OCI-M2 (cell line): ENCODE results near the gene EPX.

Experiments used
- DNase-seq: peaks from one replicate; lab custom pipeline; 2025; ENCODE audit not compliant: unreplicated experiment; lab: John Stamatoyannopoulos, UW

EPX gene

DNA sequence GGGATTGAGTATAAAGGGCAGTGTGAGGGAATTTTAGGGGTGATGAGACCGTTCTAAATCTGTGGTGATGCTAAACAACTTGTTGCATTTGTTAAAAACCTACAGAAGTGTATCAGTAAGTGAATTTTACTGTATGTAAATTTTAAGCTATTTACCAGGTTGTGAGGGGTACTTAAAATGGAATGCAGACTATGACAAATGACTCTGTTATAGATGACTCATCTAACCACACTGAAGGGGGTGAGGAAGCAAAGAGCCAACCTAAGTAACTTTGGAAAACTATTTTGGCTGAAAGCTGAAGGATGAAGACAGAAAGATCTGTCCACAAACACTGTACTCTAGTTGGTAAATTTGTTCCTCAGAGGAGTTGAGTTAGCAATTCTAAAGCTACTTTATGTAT lies 31.8 kb downstream of the EPX start:
- no peak for DNase-seq

DNA sequence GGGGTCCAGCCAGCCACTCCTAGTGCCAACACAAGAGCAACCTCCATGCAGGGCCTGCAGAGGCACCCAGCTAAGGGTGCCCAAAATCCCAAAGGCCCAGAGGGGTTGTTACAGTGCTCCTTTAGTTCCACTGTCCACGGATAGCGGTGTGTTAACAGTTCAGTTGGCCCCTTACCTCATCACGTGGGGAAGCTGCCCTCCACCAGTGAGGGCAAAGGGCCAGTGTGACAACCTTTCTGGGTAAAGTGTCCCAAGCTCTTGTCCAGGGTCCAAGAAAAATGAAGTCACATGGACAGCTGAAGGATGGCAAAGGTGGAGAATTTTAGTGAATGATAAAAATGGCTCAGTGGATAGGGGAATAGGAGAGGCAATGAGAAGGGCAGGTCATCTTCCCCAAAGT lies 35.2 kb downstream of the EPX start:
- DNase-seq: no peak

DNA sequence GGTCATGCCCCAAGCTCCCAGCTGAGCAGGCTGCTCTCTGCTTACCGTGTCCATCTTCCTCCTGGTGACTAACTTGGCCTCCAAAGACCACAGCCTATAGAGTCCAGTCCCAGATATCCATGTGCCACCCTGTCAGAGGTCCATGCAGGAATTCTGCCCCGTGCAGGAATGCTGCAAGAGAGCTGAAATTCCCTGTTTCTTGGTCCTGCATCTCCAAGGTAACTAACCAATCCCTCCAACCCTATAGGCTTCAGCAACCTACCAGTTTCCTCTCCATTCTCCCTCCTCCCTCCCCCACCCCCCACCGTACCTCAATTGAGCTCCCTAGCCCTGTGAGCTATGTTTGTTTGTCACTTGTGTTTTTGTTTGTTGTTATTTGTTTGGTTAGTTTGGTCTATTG lies 36.2 kb downstream of the EPX start:
- no peak for DNase-seq

DNA sequence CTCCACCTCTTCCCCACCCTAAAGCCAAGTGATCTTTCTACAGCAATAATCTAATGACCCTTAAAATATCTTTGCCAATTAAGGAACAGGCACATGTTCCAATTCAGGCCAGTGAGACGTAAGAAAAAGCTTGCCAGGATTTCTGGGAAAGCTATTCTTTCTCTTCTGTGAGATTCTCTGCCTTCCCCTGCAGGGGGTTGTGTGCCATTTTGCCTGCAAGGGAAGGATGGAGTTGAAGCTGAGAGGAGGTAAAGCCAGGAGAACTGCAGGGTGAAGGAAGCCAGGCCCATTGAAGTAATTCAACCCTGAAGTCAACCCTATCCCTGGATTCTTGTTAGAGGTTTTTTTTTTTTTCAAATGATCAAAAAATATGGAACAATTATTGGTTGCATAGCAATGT lies 36.9 kb downstream of the EPX start:
- no peak for DNase-seq

DNA sequence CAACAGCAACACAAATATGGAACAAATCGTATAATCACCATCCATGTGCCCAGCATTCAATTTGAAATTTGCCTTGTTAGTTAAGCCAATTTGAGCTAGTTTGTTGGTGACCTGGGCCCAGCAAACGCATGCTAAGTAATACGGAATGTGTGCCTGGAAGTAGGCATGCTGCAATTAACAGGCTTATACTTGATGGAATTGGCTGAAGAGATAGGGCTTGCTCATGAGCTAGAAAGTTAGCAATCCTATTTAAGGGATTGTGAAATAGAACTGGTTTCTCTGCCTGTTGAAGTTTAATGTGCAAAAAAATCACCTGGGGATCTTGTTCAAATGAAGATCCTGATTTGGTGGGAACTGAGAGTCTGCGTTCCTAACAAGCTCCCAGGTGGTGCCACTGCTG lies 37.4 kb downstream of the EPX start:
- no peak for DNase-seq

DNA sequence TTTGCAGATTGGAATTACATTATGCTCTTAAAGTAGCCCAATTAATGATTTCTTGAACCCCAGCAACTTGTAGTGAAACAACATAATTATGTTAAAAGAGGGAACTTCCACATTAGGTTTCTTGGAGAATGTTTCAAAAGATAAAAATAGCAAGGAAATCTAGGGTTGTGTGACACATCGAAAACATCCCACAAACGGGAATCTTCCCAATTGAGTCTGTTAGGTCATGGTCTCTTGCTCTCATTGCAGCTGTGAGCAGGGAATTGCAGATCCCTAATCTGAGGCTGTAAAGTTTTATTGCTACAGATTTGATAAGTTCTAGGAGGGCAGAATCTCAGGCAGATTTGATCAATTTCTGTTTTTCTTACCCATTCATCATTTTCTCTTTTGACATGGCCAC lies 39.1 kb downstream of the EPX start:
- DNase-seq: no peak

DNA sequence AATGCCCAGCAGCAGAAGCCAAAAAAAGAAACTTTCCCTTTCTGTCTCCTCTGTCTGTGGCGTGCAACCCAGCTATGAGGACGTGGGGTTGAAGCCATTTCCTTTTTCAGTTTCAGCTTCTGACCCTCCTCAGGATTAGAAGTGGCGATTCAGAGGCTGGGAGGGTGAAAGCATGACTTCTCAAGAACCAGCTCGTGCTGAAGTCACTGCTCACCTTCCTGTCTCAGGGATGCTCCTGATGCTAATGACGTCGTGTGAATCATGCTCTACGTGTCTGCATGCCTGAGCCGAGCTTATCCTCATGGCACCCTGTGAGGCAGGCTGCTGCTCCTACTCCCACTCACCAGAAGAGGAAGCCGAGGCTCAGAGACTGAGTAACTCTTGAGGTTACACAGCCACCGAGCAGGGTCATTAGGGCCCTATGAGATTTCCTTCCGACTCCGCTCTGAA lies 40.2 kb downstream of the EPX start:
- no peak for DNase-seq

DNA sequence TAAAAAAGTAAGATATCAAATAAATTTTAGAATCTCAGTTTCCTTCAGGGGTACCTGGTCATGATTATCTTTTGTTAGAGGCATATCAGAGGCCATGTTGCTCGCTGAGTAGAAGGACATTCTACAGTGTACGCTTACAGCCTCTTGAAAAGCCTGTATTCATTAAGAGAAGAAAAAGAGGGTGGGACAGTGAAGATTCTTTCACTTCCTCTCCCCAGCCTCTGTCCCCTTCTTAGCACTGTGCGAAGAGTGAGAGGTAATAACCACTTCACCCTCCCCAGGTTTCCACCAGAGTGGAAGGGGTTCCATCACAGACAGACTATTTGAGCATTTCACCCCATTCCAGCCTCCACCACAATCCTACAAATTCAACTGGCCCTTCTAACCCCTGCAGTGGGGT lies 41.0 kb downstream of the EPX start:
- no peak for DNase-seq

DNA sequence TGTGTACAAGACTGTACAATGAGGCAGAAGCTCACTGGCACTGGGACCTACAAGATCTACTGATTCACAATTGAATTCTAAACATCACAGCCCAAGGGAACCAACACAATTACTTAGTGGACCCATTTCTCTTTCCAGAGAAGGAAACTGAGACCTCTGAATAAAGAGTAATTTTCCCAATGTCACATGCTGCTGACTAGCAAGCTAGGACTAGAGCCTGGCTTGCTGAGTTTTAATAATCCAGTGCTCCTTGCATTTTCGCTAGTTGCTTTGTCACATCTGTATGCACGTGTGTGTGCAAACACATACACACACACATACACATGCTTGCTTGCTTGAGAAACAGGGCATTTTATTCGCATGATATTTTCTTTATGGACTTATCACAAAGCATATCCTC lies 42.0 kb downstream of the EPX start:
- DNase-seq: no peak

DNA sequence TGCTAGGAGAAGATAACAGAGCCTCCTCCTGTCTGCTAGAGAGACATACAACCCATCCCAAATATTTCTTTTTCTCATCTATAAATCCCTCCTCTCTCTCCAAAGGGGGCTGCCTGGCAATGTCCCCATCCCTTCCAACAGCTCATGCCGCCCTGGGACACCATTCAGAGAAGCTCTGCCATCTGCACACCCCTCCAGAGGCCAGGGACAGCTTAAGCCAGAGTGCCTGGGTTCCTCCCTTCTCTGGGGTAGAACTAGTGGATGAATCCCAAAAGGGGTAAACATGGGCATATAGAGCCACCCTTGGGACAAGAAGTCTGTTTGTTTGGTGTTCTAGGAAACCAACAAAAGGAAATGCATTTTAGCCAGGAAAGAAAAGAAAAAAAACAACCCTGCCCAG lies 43.3 kb downstream of the EPX start:
- DNase-seq: no peak

DNA sequence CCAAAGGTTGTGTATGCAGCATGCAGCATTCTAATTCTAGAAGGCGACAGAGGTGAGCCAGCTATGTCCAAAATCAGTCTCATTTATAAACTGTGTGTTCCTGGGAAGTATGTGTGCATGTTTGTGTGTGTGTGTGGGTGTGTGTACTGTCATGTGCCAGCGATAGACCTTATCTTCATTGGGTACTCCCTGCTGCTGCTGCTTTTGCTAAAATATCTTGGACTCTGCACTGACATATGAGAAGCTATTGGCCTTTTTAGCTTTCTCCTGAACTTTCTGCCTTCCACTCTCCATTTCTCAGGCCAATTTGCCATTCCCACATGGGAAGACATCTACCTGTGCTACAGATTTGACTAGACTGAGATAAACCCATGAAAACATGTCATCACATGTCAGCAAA lies 43.9 kb downstream of the EPX start:
- DNase-seq: no peak

DNA sequence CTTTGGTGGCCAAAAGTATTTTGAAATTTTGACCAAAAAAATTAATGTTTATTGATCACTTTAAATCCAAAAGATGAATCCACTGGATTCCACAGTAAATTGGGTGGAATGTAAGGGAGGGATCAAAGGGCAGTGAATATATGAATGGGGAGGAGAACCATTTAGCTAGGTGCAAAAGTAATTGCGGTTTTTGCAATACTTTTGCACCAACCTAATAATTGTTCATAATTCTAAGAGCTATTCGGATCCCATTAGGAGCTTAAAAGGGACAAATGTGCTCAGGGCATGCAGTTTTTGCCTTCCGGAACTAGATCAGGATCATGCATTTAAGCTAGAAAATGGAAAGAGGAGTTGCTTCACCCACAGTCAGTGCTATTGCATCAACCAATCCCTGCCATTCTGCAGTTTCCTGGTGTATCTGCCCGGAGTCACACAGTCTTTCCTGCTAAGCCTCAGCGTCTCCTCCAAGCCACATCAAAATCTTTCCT lies 45.7 kb downstream of the EPX start, which contains the start of gene LPO:
TSS of gene LPO (plus strand) at position 438 of the 488 bp plus-strand sequence. CDS start 4,396 bp downstream, outside the sequence.
- DNase-seq: no peak

DNA sequence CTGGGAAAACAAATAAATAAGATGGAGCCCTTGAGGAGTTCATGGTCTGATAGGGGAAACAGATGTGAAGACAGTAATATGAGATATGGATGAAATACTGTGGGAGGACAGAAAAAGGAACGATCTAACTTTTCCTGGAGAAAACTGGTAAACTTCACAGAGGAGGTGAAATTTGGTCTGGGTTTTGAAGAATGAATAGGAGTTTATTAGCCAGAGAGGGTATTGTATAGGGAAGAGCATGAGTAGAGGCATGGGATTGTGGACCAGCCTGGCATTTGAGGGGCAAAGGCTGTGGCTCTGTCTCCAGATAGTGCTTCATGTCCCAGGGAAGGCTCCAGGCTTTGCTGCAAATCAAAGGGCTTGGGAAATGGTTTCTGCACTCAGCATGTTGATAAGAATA lies 47.5 kb downstream of the EPX start:
- DNase-seq: no peak

DNA sequence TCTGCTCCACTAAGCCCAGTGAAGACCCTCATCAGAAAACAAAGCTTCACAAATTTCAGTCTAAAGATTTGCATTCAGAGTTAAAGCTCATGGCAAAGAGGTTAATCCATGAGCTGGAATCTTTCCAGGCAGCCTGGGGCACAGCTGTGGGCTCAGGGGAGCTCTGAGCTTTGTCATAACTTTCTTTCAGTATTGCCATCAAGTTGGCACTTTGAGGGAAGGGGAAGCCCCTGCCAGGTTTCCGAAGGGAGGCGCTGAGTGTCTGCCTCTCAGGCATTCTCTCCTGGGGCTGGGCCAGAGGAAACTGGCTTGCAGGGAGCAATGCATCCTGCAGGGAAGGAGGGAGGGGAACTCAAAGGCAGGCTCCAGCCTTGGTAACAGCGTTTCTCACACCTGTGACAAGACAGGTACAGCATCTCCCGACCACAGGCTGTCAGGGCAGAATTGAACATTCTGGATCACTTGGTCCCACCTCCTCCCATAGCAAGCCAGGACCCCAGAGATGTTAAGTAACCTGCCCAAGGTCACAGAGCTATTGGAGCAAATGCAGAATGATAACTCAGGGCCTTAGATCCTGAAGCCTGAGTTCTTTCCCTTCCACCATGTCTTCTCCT lies 49.8 kb downstream of the EPX start:
- no peak for DNase-seq

DNA sequence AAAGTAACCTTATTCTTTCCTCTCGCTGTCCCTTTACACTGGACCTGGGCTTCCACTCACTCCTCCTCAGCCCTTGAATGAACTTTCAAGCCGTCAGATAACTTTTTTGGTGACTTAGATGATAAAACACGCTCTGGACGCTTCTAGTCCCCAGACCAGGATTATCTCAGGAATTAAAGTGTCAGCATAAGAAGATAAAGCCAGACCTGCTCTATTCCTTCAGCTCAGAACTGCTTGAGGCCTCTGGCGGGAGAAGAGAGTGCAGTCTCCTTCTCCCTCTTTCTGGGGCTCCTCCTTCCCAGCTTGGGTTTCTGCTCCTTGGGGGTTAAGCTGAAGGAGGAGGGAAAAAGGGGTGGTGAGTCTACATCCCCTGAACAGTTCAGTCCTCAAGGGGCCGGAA lies 52.4 kb downstream of the EPX start:
- DNase-seq: no peak

DNA sequence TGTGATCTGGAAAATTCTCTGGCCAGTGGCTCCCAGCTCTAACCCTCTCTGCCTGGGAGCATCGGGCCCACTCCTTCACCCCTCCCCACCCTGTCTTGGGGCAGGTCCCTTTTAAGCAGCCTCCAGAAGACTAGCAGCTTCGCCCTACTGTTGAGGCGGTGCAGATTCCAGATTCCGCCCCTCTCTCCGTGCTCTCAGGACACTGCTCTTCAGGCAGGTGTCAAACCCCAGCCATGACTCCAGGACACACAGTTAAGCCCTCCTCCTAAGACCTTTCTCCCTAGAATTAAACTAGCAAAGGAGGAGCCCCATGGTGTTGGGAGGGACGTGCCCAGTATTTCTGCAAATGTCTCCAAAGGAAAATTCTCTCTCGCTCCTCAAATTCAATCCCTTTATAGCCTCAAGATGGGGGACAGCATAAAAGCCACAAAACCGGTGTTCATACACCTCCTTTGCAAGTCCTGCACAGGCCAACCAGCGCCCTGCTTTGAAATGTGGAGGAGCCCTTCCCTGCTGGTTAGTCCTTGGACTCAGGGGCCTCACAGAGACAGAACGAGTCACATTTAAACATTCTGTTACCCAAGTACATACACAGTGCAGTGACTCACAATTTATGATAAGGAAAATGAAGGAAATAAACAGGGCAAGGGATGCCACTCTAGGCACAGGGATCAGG lies 53.0 kb downstream of the EPX start:
- no peak for DNase-seq

DNA sequence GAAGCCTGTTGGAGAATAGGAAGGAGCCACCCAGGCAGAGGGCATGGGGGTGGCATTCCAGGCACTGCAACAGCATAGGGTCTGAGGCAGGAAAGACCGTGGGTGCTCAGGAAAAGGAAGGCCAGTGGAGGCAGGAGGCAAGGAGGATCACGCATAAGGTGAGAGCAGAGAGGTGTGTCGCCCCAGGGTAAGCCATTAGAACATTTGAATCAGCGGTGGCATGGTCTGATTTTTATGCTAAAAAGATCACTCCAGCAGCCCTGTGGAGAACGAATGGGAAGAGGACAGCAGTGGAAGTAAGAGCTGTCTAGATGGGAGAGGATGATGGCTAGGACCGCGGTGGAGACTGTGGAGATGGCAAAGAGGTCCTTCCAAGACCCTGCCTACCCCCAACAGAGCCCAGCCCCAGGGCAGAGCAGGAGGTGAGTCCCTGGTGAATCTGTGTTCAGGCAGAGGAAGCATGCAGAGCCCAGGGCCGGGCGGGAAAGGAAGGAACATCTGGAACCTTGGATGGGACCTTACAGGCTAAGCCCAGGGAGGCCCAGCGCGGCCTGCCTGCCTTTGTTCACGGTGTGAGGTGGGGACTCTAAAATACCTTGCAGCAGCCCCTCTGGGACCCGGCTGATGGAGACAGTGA lies 53.7 kb downstream of the EPX start:
- no peak for DNase-seq

DNA sequence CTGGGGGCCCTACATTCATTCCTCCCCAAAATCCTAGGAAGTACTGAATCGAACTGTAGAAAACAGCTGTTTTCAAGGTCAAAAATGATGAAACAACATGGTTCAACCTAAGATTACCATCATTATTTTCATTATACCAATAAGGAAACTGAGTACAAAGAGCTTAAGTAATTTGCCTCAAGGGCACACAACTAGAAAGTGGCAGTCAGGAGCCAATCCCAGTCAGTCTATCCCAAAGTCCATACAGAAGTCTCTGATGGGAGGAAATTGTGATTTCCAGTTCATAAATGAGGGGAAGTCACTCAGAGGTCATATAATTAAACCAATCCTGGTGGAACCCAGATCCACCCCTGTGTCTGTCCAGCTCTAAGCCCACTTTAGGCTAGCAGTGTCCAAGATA lies 54.3 kb downstream of the EPX start:
- DNase-seq: no peak

DNA sequence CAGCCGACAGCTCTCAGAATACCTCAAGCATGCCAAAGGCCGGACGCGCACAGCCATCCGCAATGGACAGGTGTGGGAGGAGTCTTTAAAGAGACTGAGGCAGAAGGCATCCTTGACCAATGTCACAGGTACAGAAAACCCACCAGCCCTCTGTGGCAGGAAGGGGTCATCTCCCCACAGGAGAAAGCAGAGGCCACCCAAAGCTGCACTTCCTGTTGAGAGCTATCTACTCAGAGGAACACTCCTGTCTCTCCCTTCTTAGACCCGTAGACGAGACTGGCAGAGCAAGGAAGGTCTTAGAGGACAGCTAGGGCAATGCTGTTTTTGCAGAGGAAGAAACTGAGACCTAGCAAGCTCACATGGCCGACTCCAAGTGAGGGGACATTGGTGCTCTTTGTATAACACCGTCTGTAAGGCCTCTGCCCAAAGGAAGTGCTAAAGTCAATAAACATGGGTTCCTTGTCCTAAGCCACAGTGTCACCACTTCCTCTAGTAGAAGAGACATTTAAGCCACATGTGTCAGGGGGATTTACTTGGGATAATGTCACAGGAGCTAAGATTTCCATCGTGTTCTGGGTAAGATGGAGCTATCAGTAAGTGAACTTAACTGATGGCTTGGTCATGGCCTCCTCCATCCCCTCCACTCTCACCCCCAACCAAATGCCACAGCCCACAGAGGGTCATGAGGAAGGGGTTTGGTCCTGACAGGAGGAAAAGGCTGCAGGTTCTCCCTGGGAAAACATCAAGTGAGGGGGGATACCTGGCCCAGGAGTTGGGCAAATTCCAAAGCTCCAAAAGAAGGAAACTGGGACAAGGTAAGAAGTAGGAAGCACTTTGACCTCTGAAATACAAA lies 55.2 kb downstream of the EPX start:
- DNase-seq: no peak

DNA sequence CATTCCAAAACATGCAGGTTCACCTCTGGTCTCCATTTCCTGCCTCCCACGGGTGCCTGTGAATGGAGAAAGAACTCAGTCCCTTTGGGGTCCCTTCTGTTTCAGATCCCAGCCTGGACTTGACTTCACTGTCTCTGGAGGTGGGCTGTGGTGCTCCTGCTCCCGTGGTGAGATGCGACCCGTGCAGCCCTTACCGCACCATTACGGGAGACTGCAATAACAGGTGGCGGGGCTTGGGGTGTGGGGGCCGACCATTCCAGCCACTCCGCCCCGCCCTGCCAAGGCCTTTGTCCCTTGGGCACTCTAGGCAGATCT lies 56.4 kb downstream of the EPX start:
- no peak for DNase-seq

DNA sequence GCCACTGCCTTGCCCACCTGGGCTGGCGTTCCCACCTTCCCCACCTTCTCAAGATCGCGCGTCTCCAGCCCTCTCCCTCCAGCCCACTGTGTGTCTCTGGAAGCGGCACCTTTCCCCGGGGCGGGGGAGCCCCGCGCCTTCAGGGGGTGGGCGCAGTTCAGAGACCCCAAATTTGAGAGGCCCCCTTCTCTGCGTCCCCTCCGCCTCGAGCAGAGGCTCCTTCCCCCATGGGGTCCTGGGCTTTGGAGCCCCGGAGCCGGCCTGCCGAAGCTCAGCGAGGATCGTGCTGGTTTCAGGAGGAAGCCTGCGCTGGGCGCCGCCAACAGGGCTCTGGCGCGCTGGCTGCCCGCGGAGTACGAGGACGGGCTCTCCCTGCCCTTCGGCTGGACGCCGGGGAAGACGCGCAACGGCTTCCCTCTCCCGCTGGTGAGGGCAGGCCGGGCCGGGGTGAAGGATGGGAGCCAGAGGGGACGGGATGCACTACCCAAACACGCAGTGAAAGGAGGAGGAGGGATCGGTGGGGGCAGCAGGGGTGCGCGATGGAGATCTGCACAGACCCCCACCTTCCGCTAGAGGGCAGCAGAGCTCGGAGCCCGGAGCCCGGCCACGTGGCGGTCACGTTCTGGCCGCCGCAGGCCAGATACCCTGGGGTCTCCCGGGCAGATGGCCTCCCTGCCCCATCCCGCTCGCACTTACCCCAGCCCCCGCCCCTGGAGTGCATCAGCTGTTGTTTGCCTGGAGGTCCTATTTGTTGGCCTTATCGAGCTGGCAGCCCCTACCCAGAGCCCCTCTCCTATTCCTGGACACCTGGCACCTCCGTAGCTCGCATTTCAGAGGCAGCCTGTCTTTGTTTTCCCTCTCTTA lies 57.0 kb downstream of the EPX start:
- DNase-seq: no peak
